HTERT RPE-1 (cell line): Measurements from ENCODE around the gene UBE2M.

Experiments used
- in situ Hi-C: fragments of 300-500 bp; cut with MboI; formaldehyde crosslinking; loops from 4 replicates; pipeline ENCODE4 v1.14.3; 2020; ENCODE audit warnings: low sequenced_read_pairs

Gene UBE2M

DNA sequence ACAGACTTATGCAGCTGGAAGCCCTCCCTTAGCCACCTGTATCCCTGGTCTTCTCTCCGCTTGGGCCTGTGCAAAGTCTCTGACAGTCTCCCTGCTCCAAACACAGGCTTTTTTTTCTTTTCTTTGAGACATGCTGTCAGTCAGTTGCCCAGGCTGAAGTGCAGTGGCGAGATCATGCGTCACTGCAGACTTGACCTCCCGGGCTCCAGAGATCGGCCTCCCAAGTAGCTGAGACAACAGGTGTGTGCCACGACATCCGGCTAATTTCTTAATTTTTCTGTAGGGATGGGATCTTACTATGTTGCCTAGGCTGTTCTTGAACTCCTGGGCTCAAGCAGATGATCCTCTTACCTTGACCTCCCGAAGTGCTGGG, 13.2 kb upstream of the UBE2M start:
- in situ Hi-C loops, result no loop called here

- in situ Hi-C loops, result no loop called here
These were observed 12.6 kb upstream of the UBE2M start for GRCh38 chr19:58570770-58571574.

DNA sequence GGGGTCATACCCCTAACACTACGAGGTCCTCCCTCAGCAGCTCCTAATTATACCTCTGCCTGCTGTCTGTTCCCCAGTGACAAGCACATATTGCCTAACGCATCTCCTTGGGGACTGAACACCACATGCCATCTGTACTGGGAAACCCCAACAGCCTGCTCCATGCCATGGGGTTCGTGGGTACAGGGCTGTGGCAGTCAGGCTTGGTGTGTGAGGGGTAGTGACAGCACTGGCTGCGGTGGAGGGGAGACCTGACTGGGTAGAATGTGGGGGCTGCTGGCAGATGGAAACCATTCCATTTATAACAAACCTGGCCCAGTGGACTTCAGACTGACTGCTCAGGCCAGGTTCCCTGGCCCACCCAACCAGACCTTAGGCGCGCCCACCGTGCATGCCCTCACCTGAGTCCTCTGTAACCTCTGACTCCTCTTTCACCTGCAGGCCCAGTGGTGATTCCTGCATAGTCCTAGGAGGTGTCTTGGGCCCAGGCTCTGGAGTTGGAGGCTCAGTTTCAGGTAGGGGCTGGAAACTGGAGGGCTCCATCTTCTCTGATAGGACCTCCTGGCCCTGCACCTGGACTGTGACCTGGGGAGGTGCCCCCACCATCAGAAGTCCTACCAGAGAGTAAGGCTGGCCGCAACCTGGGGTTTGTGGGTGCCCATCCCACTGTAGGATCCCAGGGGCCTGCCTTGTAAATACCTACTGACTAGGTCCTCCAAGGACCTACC, 11.7 kb upstream of the UBE2M start:
- in situ Hi-C loops, result no loop called here

- in situ Hi-C loops, result no loop called here
These were observed 11.0 kb upstream of the UBE2M start for GRCh38 chr19:58569191-58569942.

GRCh38 chr19:58568453-58569130, 10.2 kb upstream of the UBE2M start:
- in situ Hi-C loops, result no loop called here

DNA sequence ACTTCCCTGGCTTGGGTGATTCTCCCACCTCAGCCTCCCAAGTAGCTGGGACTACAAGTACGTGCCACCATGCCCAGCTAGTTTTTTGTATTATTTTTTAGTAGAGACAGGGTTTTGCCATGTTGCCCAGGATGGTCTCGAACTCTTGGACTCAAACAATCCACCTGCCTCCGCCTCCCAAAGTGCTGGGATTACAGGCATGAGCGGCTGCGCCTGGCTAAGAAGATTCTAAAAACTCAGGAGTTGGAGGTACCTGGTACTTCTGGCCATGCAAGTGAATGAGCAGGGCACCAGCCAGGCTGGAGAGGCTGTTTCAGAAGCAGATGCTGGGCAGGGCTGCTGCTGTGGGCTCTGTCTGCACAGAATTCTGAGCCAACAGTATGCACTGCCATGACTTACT, 8.6 kb upstream of the UBE2M start:
- in situ Hi-C loops, result no loop called here

DNA sequence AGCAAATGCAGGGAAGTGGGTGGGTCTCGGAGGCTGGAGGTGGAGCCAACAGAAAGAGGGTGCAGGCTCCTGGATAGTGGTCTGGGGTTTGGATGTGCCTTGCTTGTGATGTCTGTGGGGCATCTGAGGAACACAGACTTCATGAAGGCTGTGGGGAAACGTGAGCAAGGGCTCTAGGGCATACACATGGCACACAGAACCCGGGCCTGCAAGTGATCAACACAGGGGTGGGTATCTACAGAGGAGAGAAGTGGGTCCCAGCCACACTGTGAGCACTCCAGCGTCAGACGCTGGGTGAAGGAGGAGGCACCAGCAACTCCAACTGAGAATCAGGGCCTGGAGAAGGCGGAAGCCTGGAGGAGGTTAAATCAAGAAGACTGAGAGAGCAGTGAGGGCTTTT, 5.4 kb upstream of the UBE2M start:
- in situ Hi-C loops, result no loop called here

- in situ Hi-C loops, result no loop called here
These were observed 4.7 kb upstream of the UBE2M start for GRCh38 chr19:58563034-58563573.

DNA sequence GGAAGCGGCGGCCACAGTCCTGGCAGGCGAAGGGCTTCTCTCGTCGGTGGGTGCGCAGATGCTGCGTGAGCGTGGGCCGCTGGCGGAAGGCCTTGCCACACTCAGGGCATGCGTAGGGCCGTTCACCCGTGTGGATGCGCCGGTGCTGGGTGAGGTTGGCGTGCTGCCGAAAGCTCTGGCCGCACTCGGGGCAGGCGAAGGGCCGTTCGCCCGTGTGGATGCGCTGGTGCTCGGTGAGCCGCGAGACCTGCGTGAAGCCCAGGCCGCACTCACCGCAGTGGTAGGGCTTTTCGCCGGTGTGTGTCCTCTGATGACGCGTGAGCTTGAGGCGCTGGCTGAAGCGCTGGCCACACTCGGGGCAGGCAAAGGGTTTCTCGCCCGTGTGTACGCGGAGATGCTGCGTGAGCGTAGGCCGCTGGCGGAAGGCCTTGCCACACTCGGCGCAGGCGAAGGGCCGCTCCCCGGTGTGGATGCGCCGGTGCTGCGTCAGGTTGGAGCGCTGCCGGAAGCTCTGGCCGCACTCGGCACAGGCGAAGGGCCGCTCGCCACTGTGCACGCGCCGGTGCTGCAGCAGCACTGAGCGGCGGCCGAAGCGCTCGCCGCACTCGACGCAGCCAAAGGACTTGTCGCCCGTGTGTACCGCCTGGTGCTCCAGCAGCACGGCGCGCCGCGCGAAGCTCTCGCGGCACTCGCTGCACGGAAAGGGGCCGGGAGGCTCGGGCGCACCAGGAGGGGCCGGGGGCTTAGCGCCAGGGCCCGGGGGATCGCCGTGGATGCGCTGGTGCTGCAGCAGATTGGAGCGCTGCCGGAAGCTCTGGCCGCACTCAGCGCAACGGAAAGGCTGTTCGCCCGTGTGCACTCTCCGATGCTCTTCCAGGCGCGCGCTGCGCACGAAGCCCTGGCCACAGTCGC, 4.0 kb upstream of the UBE2M start:
- in situ Hi-C loops, result no loop called here

DNA sequence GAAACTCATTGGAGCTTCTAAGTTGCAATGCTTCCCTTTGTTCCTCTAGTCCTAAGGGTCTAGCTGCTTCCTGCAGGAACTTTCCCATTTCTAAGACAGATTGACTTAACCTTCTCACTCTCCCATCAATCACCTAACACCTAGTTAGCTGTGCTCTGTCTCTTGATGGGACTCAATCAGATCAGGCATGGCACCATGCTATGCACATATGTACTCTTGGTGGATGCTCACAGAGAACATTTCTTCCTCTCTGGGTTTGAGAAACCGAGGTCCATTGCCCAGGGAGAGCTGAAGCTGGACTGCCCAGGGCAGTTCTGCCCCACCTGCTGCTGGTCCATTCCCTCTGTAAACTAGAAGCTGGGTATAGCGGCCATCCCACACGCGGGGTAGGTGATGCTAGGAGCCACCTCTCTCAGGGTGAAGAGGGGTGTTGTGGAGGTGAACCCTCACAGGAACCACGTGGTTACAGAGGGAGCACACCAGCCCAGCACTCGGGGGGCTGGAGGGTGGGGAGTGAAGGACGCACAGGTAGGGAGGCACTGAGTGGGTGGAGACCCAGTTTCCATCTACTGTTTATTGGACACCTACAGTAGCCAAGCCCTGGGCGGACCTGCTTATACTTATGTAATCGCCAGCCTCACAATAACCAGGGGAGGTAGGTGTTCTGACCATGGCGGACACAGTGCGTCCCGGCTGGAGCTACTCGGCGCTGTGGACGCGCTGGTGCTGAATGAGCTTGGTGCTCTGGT, 3.1 kb upstream of the UBE2M start:
- in situ Hi-C loops, result no loop called here

- in situ Hi-C loops, result no loop called here
These were observed 2.5 kb upstream of the UBE2M start for GRCh38 chr19:58560921-58561320.

DNA sequence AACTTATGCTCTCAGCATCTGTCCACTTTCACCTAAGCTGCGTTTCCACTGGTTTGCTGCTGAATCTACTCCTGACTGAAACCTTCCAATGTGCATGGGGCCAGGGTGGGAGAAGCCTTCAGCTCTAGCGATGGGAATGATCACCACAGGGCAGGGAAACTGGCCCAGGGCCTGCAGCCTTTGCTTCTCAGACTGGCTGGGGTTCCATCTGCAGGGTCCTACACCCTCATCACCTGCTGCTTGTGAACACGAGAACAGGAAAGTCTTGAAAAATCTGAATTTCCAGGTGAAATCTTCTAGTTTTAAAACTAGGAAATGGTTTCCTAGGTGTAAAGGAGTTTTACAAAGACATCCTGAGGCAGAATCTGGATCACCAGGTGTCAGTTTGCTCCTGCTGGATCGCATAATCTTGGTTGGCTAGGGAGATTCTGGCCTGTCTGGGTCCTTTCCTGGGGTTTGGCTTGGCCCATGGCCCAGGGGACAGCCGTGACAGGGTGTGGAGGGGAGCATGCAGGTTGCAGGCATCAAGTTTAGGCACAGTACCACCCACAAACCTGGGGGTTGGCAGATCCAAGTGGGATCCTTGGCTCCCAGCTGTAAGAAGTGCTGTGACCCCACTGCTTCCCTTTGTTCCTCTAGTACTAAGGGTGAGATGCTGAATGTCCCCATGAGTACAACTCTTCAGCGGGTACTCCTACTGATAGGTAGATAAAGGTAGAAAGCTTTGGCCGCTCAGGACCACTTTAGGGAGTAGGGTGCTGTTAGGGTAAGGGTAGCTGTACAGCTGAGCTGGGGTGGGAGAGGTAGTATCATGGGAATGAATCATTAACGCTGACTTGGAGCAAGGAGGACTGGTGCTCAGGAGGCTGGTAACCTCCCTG, 1.8 kb upstream of the UBE2M start:
- in situ Hi-C loops, result no loop called here

GRCh38 chr19:58559275-58560006, 1.0 kb upstream of the UBE2M start:
- in situ Hi-C loops, result no loop called here

- in situ Hi-C loops, result no loop called here
These were observed 338 bp upstream of the UBE2M start for GRCh38 chr19:58558623-58559274.

- in situ Hi-C loops, result no loop called here
These were observed 968 bp downstream of the UBE2M start for GRCh38 chr19:58557221-58558065.

DNA sequence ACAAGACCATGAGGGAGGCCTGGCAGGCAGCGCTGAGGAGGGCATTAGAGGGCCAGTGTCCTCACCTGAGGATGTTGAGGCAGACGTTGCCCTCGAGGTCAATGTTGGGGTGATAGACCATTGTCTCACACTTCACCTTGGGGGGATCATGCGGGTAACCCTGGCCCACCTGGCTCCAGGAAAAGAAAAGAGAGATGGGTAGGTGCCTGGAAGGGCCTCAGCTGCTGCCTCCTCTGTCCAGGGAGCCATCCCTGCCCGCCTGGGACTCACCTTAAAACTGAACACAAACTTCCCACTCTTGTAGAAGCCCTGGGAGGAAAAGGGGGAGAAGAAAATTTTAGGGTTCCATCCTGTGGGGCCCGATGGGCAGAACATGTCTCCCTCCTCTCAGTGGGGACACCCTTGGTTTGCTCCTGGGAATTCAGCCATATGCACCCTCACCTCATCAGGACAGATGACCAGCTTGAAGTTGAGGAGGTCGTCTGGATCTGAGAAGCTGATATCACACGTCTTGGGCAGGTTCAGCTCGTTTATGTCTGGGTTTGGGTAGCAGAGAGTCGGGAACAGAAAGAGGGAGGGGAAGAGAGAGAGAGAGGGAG, 1.7 kb downstream of the UBE2M start:
- in situ Hi-C loops, result no loop called here
